Right atrium auricular region (tissue), 2 donors: ENCODE results near the gene MRPL27. TPM values are rescaled to one million over a fixed set of nuclear protein-coding genes. Genes with fewer than 3 reads are reported as not detected.

Source experiments
- DNase-seq: peaks from one replicate; pipeline ENCODE4 v3.0.0-alpha.2; 2019; ENCODE audit warnings: low spot score
- H3K27ac ChIP-seq, 2 donors: fragments of 200-600 bp; sonication (generic); 1 replicate in 1 of 2; 2 replicates in 1 of 2; pipeline ENCODE4 v1.5.1; 2016 to 2019
- H3K27me3 ChIP-seq, 2 donors: fragments of 200-600 bp; sonication (generic); one replicate each; pipeline versions ENCODE4 v1.5.1 to v1.6.0; 2017 to 2019
- H3K36me3 ChIP-seq: fragments of 200-600 bp; sonication (generic); one replicate; pipeline ENCODE4 v1.5.1; 2016
- H3K4me1 ChIP-seq, 2 donors: fragments of 200-600 bp; sonication (generic); one replicate each; pipeline versions ENCODE4 v1.5.1 to v1.6.0; 2017 to 2019
- H3K4me3 ChIP-seq, 2 donors: fragments of 200-600 bp; sonication (generic); 1 replicate in 1 of 2; 2 replicates in 1 of 2; pipeline ENCODE4 v1.5.1; 2017 to 2019; ENCODE audit warnings: mild to moderate bottlenecking in 1 of 2, moderate library complexity in 1 of 2
- H3K9me3 ChIP-seq, 2 donors: fragments of 200-600 bp; sonication (generic); one replicate each; pipeline ENCODE4 v1.5.1; 2019
- total RNA-seq, 2 donors: library from RNA; depleted of rRNA; stranded (reverse); fragments of >200 nt; gene quantifications; one replicate each; pipeline ENCODE4 v1.1.0, GENCODE V29; 2016
- TF ChIP-seq, protein P1 (sequence below), 2 donors: fragments of 200-600 bp; sonication (generic); IDR thresholded peaks; one replicate each; pipeline ENCODE4 v1.5.1; 2019; ENCODE audit warnings: antibody characterized with exemption in 2 of 2

MRPL27 gene
- total RNA-seq, 2 donors from 2014 or later: 87.1 to 91.0 TPM

DNA sequence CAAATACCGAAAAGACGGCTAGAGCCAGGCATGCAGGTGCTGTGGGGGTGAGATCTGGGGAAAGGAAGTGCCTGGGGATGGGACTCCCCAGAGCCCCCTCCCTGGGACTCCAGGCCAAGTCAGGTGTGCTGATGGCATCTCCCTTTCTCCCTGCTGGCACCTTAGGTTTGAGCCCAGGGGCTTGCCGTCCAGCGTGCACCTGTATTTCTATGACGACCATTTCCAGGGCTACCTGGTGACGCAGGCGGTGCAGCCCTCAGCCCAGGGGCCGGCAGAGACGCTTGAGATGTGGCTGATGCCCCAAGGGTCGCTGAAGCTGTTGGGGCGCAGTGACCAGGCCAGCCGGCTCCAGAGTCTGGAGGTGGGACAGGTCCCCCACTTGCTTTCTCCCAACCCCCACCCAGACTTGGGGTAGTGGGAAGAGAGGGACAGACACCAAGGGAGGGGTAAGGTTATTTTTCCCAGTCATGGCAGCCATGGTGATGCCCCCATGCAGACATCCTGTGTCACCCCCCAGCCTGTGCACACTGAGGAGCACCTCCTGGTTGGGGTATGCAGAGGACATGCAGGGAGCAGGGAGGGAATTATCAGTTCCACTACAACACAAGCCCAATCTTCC is 16.0 kb downstream of the MRPL27 start:
- Histone ChIP-seq H3K27ac (no peak overlapping the region), H3K36me3 (peaks cover 62% of the 10 kb centered on the region), H3K4me1 (peaks cover 0 to 2% of the 10 kb centered on the region in 2 donors), H3K27me3 (no peaks in the 10 kb centered on the region), H3K9me3 (no peaks in the 10 kb centered on the region), H3K4me3 (no peak overlapping the region)
- TF ChIP-seq, protein P1, sequence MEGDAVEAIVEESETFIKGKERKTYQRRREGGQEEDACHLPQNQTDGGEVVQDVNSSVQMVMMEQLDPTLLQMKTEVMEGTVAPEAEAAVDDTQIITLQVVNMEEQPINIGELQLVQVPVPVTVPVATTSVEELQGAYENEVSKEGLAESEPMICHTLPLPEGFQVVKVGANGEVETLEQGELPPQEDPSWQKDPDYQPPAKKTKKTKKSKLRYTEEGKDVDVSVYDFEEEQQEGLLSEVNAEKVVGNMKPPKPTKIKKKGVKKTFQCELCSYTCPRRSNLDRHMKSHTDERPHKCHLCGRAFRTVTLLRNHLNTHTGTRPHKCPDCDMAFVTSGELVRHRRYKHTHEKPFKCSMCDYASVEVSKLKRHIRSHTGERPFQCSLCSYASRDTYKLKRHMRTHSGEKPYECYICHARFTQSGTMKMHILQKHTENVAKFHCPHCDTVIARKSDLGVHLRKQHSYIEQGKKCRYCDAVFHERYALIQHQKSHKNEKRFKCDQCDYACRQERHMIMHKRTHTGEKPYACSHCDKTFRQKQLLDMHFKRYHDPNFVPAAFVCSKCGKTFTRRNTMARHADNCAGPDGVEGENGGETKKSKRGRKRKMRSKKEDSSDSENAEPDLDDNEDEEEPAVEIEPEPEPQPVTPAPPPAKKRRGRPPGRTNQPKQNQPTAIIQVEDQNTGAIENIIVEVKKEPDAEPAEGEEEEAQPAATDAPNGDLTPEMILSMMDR (IDR thresholded peaks at IDR 0.05): no peak
- DNase-seq: no peak

DNA sequence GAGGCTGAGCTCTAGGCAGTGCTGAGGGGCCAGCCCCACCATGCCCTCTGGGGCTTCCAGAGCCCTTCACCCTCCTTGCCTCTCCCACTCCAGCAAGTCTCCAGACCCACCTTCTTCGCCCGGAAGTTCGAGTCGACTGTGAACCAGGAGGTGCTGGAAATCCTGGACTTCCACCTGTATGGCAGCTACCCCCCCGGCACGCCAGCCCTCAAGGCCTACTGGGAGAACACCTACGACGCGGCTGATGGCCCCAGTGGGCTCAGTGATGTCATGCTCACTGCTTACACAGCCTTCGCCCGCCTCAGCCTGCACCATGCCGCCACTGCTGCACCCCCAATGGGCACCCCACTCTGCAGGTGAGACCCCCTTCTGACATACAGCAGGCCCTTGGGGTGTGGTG is 16.6 kb downstream of the MRPL27 start:
- peaks cover 62% of the 10 kb centered on the region for H3K36me3 ChIP-seq
- no peaks in the 10 kb centered on the region for H3K4me1 ChIP-seq
- no peak overlapping the region for H3K27ac ChIP-seq
- H3K4me3 ChIP-seq: no peak overlapping the region
- no peaks in the 10 kb centered on the region for H3K9me3 ChIP-seq
- H3K27me3 ChIP-seq: no peaks in the 10 kb centered on the region
- TF ChIP-seq, protein P1 (IDR thresholded peaks at IDR 0.05): no peak
- no peak for DNase-seq

DNA sequence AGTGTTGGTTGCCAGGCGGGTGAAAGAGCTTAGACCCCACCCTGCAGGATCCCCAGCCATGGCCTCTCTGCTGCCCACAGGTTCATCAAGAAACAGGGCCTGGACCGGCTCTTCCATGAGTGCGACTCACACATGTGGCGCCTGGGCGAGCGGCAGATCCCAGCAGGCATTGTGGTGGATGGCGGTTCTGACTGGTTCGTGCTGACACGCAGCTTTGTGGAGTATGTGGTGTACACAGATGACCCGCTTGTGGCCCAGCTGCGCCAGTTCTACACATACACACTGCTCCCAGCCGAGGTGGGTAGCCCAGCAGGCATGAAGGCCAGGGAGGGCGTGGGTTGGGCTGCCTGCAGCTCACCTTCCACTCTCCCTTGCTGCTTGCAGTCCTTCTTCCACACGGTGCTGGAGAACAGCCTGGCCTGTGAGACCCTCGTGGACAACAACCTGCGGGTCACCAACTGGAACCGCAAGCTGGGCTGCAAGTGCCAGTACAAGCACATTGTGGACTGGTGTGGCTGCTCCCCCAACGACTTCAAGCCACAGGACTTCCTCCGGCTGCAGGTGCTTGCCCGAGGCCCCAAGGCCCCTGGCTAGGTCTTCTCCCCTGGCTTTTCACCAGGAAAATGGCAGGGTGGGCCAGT is 17.2 kb downstream of the MRPL27 start:
- TF ChIP-seq, protein P1 (IDR thresholded peaks at IDR 0.05): no peak
- Histone ChIP-seq H3K27ac (no peak overlapping the region), H3K4me3 (no peak overlapping the region), H3K27me3 (no peaks in the 10 kb centered on the region), H3K4me1 (no peaks in the 10 kb centered on the region), H3K36me3 (peaks cover 62% of the 10 kb centered on the region), H3K9me3 (no peaks in the 10 kb centered on the region)
- DNase-seq: no peak

DNA sequence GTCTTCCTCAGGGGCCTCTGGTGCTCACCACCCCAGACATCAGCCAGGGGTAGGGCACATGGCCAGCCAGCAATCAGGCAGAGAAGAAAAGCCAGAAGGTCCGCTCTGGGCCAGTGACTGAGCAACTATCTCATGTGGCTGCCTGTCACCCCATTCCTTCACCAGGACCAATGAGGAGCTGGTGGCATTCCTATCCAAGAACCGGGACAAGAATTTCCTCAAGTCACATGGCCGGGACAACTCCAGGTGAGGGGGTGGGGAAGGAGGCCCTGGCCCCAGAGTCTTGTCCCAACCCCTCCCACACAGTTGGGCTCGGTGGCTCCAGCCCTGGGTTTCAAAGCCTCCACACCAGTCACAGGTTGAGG is 17.7 kb downstream of the MRPL27 start:
- DNase-seq: no peak
- peaks cover 62% of the 10 kb centered on the region for H3K36me3 ChIP-seq
- H3K27me3 ChIP-seq: no peaks in the 10 kb centered on the region
- no peak overlapping the region for H3K4me3 ChIP-seq
- no peak overlapping the region for H3K27ac ChIP-seq
- TF ChIP-seq, protein P1 (IDR thresholded peaks at IDR 0.05): no peak
- no peaks in the 10 kb centered on the region for H3K9me3 ChIP-seq
- no peaks in the 10 kb centered on the region for H3K4me1 ChIP-seq

DNA sequence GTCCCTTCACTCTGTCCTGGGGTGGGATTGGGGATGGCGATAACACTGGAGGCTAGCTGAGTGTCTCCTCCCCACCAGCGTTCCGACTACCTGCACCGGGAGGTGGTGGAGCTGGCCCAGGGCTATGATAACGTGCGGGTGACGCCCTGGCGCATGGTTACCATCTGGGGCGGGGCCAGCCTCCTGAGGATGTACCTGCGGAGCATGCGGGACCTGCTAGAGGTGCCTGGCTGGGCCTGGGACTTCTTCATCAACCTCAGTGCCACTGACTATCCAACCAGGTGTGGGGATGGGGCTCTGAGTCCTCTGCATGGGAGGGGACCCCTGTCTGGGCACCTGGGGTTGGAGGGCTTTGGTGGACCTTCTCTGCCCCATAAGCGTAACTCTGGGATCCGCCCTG is 18.2 kb downstream of the MRPL27 start:
- H3K27me3 ChIP-seq: no peaks in the 10 kb centered on the region
- DNase-seq: no peak
- no peak overlapping the region for H3K4me3 ChIP-seq
- TF ChIP-seq, protein P1 (IDR thresholded peaks at IDR 0.05): no peak
- H3K36me3 ChIP-seq: peaks cover 62% of the 10 kb centered on the region
- H3K4me1 ChIP-seq: no peaks in the 10 kb centered on the region
- no peak overlapping the region for H3K27ac ChIP-seq
- no peaks in the 10 kb centered on the region for H3K9me3 ChIP-seq

DNA sequence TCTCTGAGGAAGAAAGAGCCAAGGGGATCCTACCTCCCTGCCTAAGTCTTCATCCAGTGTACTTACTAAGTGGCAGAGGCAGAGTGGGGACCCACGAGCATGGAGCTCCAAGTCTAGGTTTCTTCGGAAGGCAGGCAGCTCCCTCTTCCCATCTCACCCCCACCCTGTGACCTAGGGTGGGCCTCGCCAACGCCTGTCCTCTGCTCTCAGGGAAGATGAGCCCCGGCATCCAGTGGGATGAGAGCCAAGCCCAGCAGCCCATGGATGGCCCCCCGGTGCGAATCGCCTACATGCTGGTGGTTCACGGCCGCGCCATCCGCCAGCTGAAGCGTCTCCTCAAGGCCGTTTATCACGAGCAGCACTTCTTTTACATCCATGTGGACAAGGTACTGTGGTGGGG is 18.8 kb downstream of the MRPL27 start:
- peaks cover 0 to 2% of the 10 kb centered on the region in 2 donors for H3K4me1 ChIP-seq
- no peaks in the 10 kb centered on the region for H3K27me3 ChIP-seq
- H3K9me3 ChIP-seq: no peaks in the 10 kb centered on the region
- DNase-seq: no peak
- H3K27ac ChIP-seq: no peak overlapping the region
- no peak overlapping the region for H3K4me3 ChIP-seq
- H3K36me3 ChIP-seq: peaks cover 59% of the 10 kb centered on the region
- TF ChIP-seq, protein P1 (IDR thresholded peaks at IDR 0.05): no peak
